Keratinocyte (primary cell): ENCODE results near the gene BATF3. TPM values are rescaled to one million over a fixed set of nuclear protein-coding genes. Genes with fewer than 3 reads are reported as not detected.

ENCODE experiments used
- DNase-seq: peaks from one replicate; pipeline ENCODE4 v3.0.0-alpha.2; 2011; ENCODE audit warnings: low read depth, missing footprints, low spot score
- FAIRE-seq: peaks from 2 replicates; lab custom pipeline; 2011; peaks lifted over from hg19 to GRCh38; lab: Jason Lieb, UNC
- H2AFZ ChIP-seq: 2 replicates; pipeline ENCODE4 v1.6.0; 2012; ENCODE audit warnings: low read length, control low read depth, inconsistent platforms; ENCODE audit not compliant: control insufficient read depth
- H3K27ac ChIP-seq: 2 replicates; pipeline ENCODE4 v1.5.1; 2011; ENCODE audit warnings: low read length; ENCODE audit not compliant: control insufficient read depth, insufficient read depth
- H3K27me3 ChIP-seq: 3 replicates; pipeline ENCODE4 v1.6.0; 2011; ENCODE audit warnings: low read length; ENCODE audit not compliant: control insufficient read depth, insufficient read depth; ENCODE audit errors: extremely low read depth
- H3K36me3 ChIP-seq, 2 experiments: 2 replicates in 1 of 2; 3 replicates in 1 of 2; pipeline ENCODE4 v1.5.1; 2011; ENCODE audit warnings: low read length in 2 of 2, mild to moderate bottlenecking in 1 of 2; ENCODE audit not compliant: control insufficient read depth in 2 of 2, insufficient read depth in 2 of 2; ENCODE audit errors: extremely low read depth in 1 of 2
- H3K4me1 ChIP-seq: 3 replicates; pipeline ENCODE4 v1.5.1; 2011; ENCODE audit warnings: low read length; ENCODE audit not compliant: control insufficient read depth, insufficient read depth; ENCODE audit errors: extremely low read depth
- H3K4me2 ChIP-seq: 3 replicates; pipeline ENCODE4 v1.6.0; 2011; ENCODE audit warnings: low read depth, low read length; ENCODE audit not compliant: control insufficient read depth, insufficient read depth; ENCODE audit errors: extremely low read depth
- H3K4me3 ChIP-seq, 3 experiments: fragments of 200-600 bp in 1 of 3; sonication (generic) in 1 of 3; 2 replicates in 2 of 3; 3 replicates in 1 of 3; pipeline ENCODE4 v1.5.1; 2011 to 2016; ENCODE audit warnings: low read length in 3 of 3, mild to moderate bottlenecking in 3 of 3, control low read depth in 2 of 3, inconsistent platforms in 1 of 3, low read depth in 1 of 3, mixed read lengths in 1 of 3, mixed run types in 1 of 3, moderate library complexity in 1 of 3; ENCODE audit not compliant: control insufficient read depth in 2 of 3, insufficient read depth in 2 of 3; ENCODE audit errors: extremely low read depth in 1 of 3
- H3K79me2 ChIP-seq: 2 replicates; pipeline ENCODE4 v1.6.0; 2012; ENCODE audit warnings: low read length; ENCODE audit not compliant: control insufficient read depth, insufficient read depth
- H3K9ac ChIP-seq: 3 replicates; pipeline ENCODE4 v1.6.0; 2011; ENCODE audit warnings: low read length; ENCODE audit not compliant: control insufficient read depth, insufficient read depth; ENCODE audit errors: extremely low read depth
- H3K9me1 ChIP-seq: 3 replicates; pipeline ENCODE4 v1.6.0; 2011; ENCODE audit warnings: low read length; ENCODE audit not compliant: control insufficient read depth, insufficient read depth; ENCODE audit errors: extremely low read depth
- H3K9me3 ChIP-seq: 2 replicates; pipeline ENCODE4 v1.5.1; 2012; ENCODE audit warnings: low read depth, low read length; ENCODE audit not compliant: control insufficient read depth
- H4K20me1 ChIP-seq: 3 replicates; pipeline ENCODE4 v1.6.0; 2011; ENCODE audit warnings: low read length; ENCODE audit not compliant: control insufficient read depth, insufficient read depth; ENCODE audit errors: extremely low read depth
- CTCF ChIP-seq, 3 experiments: IDR thresholded peaks in 1 of 3; conservative IDR thresholded peaks in 1 of 3; optimal IDR thresholded peaks in 1 of 3; 2 replicates in 2 of 3; 3 replicates in 1 of 3; pipeline versions ENCODE3 to v1.5.1; 2011; ENCODE audit warnings: low read length in 3 of 3, mild to moderate bottlenecking in 3 of 3, moderate library complexity in 2 of 3, control low read depth in 1 of 3, inconsistent platforms in 1 of 3; ENCODE audit not compliant: insufficient read depth in 2 of 3; ENCODE audit errors: extremely low read depth in 1 of 3
- EZH2 ChIP-seq: IDR thresholded peaks from one replicate; pipeline ENCODE4 v1.6.1; 2012; ENCODE audit warnings: inconsistent platforms, mild to moderate bottlenecking, low read length, moderate library complexity
- dilution Hi-C: fragments of 300-500 bp; cut with MboI; formaldehyde crosslinking; loops from one replicate; pipeline ENCODE4 v1.7.0; 2020; ENCODE audit warnings: low sequenced_read_pairs; ENCODE audit not compliant: extremely low pct_ligation_motif_present
- polyA plus RNA-seq, 5 experiments: library from polyadenylated mRNA; depleted of rRNA in 3 of 5; stranded (reverse) in 3 of 5; stranded (forward) in 1 of 5; unstranded in 1 of 5; fragments of >200 nt; gene quantifications; 1 replicate in 1 of 5; 2 replicates in 3 of 5; 3 replicates in 1 of 5; pipeline versions ENCODE4 v1.2.1 to v1.2.3, GENCODE V29; 2011 to 2012; ENCODE audit warnings: missing spikeins in 2 of 5, low read depth in 1 of 5, low replicate concordance in 1 of 5

BATF3 gene
- polyA plus RNA-seq, 1 donor (not counting 4 experiments of a cell fraction or from before 2014, with no cell fraction given), result not detected

DNA sequence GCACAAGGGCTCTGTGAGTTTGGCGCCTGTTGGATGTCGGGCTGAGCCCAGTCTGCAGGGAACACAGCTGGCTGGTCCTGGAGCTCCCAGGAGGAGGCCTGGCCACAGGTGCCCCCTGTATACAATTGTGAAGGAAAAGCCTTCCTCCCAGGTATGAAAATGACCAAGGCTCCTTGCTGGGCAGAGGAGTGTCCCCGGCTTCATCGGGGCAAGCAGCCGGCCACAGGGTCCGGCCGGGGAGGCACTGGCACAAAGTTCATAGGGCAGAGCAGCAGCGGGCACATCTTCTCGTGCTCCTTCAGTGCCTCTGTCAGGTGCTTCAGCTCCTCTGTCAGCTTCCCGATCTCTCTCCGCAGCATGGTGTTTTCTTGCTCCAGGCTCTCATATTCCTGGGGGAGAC lies 13.0 kb downstream of the BATF3 start:
- Histone ChIP-seq H3K9me1 (no peaks in the 10 kb centered on the region), H3K9ac (no peak overlapping the region), H3K9me3 (no peaks in the 10 kb centered on the region), H2AFZ (no peak overlapping the region), H3K79me2 (no peaks in the 10 kb centered on the region), H4K20me1 (no peaks in the 10 kb centered on the region), H3K27ac (no peak overlapping the region), H3K36me3 (no peaks in the 10 kb centered on the region), H3K4me2 (no peak overlapping the region), H3K27me3 (peaks cover 36% of the 10 kb centered on the region), H3K4me1 (no peaks in the 10 kb centered on the region), H3K4me3 (no peak overlapping the region)
- dilution Hi-C loops, result no loop called here
- FAIRE-seq, result no peak
- TF ChIP-seq EZH2 (no peak), CTCF (optimal IDR thresholded peaks at IDR 0.05 in 1 of 3, IDR thresholded peaks at IDR 0.05 in 1 of 3, conservative IDR thresholded peaks at IDR 0.05 in 1 of 3; ENCODE audit: extremely low read depth in 1 of 3, insufficient read depth in 2 of 3, low read length in 3 of 3) (no peak)
- DNase-seq, result no peak

- FAIRE-seq (no peak), DNase-seq (no peak)
- H3K27ac ChIP-seq, result no peak overlapping the region
- H3K9ac ChIP-seq, result no peak overlapping the region
- no peak overlapping the region for H3K4me2 ChIP-seq
- dilution Hi-C loops, result no loop called here
- no peaks in the 10 kb centered on the region for H3K79me2 ChIP-seq
- H3K9me1 ChIP-seq, result no peaks in the 10 kb centered on the region
- H4K20me1 ChIP-seq, result no peaks in the 10 kb centered on the region
- TF ChIP-seq CTCF (optimal IDR thresholded peaks at IDR 0.05 in 1 of 3, IDR thresholded peaks at IDR 0.05 in 1 of 3, conservative IDR thresholded peaks at IDR 0.05 in 1 of 3; ENCODE audit: extremely low read depth in 1 of 3, insufficient read depth in 2 of 3, low read length in 3 of 3), result no peak
- TF ChIP-seq EZH2, result no peak
- H3K4me3 ChIP-seq, result no peak overlapping the region
- H2AFZ ChIP-seq, result no peak overlapping the region
- peaks cover 36% of the 10 kb centered on the region for H3K27me3 ChIP-seq
- no peaks in the 10 kb centered on the region for H3K9me3 ChIP-seq
- no peaks in the 10 kb centered on the region for H3K36me3 ChIP-seq
- H3K4me1 ChIP-seq, result no peaks in the 10 kb centered on the region
These were observed 13.6 kb downstream of the BATF3 start for GRCh38 chr1:212686069-212686468.
